ENCODE data around the gene CDK10.

GRCh38 chr16:89700649-89701424 lies 14.3 kb downstream of the CDK10 start:
- TF ChIP-seq CTCF (IDR thresholded peaks at IDR 0.05) (no peak), EP300 (IDR thresholded peaks at IDR 0.05) (no peak), POLR2A (IDR thresholded peaks at IDR 0.05) (no peak)
